IMR-90 (cell line): Measurements from ENCODE around the gene LYPD6.

ENCODE experiments used
- POLR2A ChIP-seq: IDR thresholded peaks from 2 replicates; pipeline ENCODE4 v1.6.1; 2012; ENCODE audit warnings: mild to moderate bottlenecking, low read depth, low read length
- TF ChIP-seq, protein P1 (sequence below): conservative IDR thresholded peaks from 2 replicates; pipeline ENCODE4 v1.5.1; 2012; ENCODE audit warnings: mild to moderate bottlenecking, low read depth, low read length, improper control_type of control experiment
- TF ChIP-seq, protein P2 (sequence below): fragments of 150-350 bp; IDR thresholded peaks from 2 replicates; pipeline ENCODE4 v1.6.1; 2016; ENCODE audit warnings: low read depth, mild to moderate bottlenecking, low read length, moderate library complexity, borderline replicate concordance

DNA sequence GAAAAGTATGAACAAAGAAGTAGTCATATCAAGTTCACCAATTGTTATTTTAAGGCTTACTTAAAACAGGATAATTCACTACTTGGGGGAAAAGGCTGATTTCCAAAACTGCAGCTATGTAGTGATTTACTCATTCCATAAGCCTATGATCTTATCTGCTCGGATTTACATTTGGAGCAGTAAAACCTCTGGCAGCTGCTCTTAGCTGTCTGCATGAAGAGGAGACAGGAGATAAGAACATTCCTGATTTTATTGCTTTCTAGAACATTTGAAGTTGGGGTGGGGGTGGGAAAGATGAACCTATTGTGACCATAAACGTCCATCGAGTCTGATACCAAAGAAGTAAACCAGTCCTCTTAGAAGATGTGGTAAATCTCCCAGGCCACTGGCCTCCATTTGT lies 136.2 kb downstream of the LYPD6 start:
- TF ChIP-seq, protein P1, sequence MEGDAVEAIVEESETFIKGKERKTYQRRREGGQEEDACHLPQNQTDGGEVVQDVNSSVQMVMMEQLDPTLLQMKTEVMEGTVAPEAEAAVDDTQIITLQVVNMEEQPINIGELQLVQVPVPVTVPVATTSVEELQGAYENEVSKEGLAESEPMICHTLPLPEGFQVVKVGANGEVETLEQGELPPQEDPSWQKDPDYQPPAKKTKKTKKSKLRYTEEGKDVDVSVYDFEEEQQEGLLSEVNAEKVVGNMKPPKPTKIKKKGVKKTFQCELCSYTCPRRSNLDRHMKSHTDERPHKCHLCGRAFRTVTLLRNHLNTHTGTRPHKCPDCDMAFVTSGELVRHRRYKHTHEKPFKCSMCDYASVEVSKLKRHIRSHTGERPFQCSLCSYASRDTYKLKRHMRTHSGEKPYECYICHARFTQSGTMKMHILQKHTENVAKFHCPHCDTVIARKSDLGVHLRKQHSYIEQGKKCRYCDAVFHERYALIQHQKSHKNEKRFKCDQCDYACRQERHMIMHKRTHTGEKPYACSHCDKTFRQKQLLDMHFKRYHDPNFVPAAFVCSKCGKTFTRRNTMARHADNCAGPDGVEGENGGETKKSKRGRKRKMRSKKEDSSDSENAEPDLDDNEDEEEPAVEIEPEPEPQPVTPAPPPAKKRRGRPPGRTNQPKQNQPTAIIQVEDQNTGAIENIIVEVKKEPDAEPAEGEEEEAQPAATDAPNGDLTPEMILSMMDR, result no peak
- TF ChIP-seq POLR2A, result no peak
- TF ChIP-seq, protein P2, sequence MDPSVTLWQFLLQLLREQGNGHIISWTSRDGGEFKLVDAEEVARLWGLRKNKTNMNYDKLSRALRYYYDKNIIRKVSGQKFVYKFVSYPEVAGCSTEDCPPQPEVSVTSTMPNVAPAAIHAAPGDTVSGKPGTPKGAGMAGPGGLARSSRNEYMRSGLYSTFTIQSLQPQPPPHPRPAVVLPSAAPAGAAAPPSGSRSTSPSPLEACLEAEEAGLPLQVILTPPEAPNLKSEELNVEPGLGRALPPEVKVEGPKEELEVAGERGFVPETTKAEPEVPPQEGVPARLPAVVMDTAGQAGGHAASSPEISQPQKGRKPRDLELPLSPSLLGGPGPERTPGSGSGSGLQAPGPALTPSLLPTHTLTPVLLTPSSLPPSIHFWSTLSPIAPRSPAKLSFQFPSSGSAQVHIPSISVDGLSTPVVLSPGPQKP, result no peak
